Measurements from ENCODE around the gene FRS3.
"Not testable (repeated sequence)": the region's sequence is repeated elsewhere in the genome, so short reads cannot be mapped to it uniquely, and the experiment has no call there.

The FRS3 gene

DNA sequence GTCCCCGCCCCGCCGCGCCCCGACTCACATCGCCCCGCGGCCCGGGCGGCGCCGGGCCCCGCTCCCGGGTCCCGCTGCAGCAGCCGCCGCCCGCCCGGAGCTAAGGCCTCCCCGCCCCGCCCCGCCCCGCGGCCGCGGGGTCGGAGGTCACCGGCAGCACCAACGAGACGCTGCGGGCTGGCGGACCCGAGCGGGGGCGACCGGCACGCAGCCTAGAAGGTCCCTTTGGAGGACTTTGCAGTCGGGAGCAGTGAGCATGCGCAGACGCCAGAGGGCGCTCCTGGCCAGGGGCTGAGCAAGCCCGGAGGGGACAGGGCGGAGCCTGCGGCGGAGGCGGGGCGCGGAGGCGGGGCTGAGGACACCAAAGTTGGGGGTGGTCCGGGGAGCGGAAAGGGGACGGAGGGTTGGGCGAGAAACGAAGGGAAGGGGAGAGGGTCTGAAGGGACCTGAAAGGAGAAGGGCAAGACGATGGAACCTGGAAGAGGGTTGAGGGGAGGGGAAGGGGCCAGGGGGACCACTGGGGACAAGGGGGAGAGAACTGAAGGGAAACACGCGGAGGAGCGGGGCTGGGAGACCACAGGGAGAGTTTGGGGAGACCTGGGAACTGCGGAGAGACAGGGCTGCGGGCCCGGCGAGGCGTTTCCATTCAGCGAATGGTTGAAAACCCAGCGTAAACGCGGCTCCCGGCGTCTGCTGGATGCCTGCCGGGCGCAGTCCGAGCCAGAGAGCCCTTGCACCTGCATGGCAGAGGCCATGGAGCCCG is at the start of gene FRS3:
FRS3 (minus strand) TSS at position 113 of the 763 bp plus-strand sequence. CDS start 2,913 bp downstream, outside the sequence.
- peak; percentile 84 to 96 for DNase-seq

GRCh38 chr6:41826343-41827022 is 46.8 kb upstream of the FRS3 start:
- DNase-seq, result no peak

DNA sequence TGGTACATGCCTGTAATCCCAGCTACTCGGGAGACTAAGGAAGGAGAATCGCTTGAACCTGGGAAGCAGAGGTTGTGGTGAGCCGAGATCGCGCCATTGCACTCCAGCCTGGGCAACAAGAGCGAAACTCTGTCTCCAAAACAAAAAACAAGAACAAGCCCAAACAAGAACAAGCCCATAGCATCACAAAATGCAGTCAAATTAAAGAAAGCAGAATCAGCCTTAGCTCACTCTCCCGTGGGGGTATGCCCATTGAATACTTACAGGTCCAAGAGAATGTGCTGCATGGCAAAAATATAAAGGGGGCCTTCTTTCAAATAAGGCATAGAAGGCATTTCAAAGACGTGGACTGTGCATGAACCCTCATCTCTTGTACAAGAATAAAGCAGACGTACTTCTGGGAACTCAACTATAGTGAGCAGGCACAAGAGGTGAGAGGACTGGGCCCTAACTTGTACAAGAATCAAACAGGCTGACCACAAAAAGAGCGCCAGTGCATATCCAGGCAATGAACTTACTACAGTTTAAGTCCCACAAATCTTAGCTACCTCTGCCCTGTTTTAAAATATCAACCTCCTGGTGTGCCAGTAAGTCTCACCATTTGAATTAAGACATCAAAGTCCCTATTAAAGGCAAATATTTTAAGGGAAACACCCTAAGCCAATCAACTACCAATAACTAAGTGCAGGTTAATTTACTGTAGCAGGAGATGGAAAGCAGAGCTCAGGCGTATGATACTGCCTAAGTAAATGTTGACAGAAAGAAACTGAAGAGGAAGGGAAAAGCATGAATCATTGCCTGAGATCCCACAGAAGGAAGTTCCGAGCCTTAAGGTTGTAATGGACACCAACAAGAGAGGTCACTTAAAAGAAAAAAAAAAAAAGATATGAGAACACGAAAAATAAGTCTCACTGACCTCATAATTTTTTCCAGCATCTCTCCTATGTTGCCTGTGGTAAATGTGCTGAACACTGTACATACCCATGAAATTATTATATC is 45.2 kb upstream of the FRS3 start:
- no peak for DNase-seq

GRCh38 chr6:41823178-41823577 is 43.5 kb upstream of the FRS3 start:
- no peak for DNase-seq

DNA sequence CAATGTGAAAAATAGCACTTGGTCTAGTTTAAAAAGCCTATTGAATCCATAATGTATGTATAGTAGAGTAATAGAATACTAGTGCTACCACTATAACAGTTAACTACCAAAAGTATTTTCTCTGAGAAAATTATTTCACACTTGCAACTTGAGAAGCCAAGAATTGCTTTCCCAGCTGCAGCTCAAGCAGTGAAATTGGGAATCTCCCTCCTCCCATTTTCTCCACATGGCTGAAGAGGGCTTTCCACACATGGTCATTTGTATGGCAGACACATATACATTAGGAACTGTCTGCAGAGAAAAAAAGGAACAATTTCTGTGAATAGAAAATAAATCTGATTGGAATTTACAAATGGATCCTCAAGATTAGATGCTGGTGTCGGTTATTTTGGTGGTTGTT is 42.3 kb upstream of the FRS3 start:
- no peak for DNase-seq

GRCh38 chr6:41821266-41821665 is 41.6 kb upstream of the FRS3 start:
- DNase-seq, result no peak

- DNase-seq, result no peak
Observed at GRCh38 chr6:41818271-41819054, 38.8 kb upstream of the FRS3 start.

DNA sequence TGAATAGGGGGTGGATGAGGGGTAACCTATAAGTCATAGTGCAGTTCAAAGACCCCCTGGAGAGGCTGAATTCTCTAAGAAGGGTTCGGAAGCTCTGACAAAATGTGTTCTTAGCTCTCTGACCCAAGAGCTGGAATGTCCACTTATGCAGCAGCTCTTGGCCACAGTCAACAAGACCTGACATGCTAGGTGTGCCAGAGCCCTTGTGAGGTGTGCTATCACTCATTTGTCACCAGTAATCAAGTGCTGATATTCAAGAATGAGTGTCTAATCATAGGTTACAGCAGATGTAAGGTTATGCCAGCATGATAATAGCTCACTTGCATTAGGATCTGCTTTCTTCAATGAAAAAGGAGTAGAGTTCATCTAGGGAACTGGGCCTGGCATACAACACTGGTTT is 35.9 kb upstream of the FRS3 start:
- DNase-seq, result no peak

DNA sequence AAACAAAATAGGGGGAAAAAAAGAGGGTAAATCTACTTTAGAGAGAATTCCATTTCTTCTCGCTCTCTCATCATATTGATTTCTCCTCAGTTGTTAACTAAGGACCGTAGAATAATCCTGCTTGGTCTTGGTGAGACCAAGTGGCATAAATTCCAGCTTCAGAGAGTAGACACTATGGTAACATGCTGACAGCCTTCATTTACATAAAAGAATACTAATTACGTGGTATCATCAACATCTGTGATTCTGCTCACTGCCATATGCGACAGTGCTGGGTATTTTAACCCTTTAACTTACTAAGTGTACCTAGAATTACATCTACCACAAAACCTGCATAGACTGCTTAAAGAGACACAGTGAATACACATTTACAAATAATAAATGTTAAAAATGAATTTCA is 34.9 kb upstream of the FRS3 start:
- no peak for DNase-seq

DNA sequence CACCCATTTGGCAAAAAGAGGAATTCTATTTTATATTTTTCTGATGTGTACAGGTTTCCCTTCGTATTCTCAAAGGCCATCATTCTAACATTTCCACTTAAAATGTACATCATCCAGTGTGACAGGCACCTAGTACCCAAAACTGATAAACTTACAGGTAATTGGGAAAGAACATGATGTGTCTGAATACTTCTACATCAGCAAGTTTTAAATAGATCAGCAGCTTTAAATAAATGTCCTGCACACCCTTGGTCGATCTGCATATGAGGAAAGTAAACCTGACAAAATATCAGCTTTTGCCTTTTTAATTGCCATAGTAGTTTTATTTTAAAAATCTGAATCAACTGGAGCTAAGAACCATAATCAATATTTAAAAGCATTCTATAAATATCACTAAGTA is 34.3 kb upstream of the FRS3 start:
- no peak for DNase-seq

GRCh38 chr6:41813469-41813868 is 33.8 kb upstream of the FRS3 start:
- DNase-seq, result no peak

DNA sequence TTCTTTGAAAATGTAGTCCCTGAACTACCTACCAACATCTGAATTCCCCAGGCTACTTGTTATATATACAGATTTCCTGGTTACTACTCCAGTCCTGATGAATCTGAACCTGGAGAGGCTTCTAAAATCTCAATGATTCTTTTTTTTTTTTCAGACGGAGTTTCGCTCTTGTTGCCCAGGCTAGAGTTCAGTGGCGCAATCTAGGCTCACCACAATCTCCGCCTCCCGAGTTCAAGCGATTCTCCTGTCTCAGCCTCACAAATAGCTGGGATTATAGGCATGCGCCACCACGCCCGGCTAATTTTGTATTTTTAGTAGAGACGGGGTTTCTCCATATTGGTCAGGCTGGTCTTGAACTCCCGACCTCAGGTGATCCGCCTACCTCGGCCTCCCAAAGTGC is 32.2 kb upstream of the FRS3 start:
- DNase-seq, result not testable (repeated sequence)

GRCh38 chr6:41811095-41811494 is 31.4 kb upstream of the FRS3 start:
- DNase-seq, result no peak

GRCh38 chr6:41805830-41806774 is 26.4 kb upstream of the FRS3 start:
- no peak for DNase-seq

- DNase-seq, result no peak
Observed at GRCh38 chr6:41801380-41801779, 21.7 kb upstream of the FRS3 start.

DNA sequence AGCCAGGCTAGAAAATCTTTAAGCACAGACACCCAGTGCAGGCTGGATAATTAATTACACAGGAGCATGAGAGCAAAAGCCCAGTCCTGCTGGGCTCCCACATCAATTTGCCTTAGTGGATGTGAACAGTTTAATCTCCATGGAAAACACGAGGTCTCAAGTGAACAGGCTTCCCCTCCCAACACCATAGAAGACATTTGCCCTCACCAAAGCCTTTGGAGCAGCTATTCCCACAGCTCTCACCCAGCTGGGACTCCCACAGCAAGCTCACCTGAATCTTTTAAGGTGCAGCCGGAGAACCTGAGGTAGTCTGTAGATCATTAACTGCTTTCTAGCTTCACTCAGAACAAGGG is 19.8 kb upstream of the FRS3 start:
- no peak for DNase-seq

DNA sequence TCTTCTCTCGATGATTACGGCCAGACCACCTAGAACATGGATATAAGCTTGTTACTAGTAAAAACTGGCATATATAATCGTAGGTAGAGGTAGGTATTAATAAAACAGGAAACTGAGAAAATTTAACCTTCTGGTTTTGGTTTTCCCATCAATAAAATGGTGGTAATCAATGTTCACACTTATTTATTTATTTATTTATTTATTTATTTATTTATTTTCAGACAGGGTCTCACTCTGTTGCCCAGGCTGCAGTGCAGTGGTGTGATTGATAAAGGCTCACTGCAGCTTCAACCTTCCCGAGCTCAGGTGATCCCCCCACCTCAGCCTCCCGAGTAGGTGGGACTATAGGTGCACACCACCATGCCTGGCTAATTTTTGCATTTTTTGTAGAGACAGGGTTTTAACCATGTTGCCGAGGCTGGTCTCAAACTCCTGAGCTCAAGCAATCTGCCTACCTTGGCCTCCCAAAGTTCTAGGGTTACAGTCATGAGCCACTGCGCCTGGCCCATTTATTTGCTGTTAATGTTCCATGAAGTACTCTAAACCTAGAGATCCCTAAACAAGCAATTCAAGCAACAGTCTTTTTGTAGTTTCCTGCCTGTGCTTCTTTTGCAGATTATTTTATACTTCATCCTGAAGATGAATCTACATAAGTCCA is 19.3 kb upstream of the FRS3 start:
- no peak for DNase-seq

DNA sequence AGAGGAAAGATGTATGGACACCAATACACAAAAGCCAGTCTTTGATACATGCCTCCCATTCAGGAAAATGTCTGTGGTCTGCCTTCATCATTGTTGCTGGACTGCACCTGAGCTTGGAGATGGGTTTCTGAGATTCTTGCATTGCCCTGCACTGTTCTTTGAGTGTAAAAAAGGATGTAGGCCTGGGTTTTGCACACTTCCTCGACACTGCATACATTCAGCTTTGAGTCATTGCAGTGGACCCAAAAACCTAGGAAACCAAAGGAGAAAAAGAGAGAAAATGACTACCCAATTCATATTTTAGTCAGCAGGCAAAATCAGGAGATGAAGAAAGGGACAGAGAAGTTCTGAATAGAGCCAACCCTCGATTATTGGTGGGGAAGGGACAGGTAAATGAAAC is 16.8 kb upstream of the FRS3 start:
- DNase-seq, result no peak

DNA sequence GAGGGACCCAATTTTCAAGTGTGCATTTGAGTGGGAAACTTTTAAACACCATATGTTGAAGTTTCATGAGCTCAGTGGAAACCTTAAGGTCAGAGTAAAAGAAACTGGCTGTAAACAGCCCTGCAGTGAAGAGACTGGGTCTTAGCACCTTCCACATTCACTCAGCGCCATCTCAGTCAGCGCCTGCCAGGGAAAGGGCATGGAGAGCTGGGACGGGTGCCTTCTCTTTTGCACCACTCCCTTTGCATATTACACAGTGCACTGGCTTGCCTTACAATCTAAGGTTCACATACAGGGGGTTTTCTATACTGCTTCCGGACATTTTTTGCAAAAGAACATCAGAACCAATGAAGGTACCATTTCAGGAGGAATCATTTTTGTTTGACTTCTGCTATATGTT is 12.3 kb upstream of the FRS3 start:
- DNase-seq, result no peak

- DNase-seq, result no peak
Observed at GRCh38 chr6:41791305-41791704, 11.6 kb upstream of the FRS3 start.

DNA sequence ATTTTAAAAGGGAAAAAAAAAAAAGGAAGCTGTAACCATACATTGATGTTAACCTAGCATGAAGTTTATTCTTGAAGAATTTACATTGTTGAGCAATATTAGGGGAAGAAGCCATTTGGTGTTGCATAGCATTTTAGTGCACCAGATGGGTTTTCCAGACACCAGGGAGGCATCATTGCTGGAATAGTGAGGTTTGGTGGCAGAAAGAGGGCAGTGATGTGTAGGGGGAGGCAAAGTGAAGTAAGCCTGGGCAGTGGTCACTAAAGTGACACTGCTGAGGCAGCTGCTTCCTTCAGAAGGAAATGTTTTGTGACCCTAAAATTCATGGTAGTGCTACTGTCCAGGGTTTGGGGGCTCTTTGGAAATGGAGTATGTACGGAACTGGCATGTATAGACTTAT is 10.3 kb upstream of the FRS3 start:
- no peak for DNase-seq

All from NCI-H1930 (cell line).